ENCODE measurements around the gene NACC2.

The NACC2 gene

DNA sequence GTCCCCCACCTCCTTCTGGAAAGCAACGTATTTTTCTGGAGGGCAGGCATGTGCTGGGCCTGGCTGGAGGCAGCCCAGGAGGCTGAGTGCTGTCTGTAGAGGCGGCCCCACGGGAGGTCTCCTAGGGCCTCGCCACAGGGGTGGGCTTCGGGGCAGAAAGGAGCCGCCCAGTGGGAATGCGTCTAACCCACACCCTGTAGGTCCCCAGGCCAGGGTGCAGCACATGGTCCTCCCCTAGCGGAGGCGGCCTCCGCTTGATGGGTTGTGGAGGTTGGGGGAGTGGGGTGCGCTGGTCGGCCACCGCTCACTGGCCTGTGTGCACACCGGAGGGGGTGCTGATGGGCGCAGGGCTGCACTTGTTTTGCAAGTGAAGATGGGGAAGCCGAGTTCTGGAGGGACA is 85.6 kb downstream of the NACC2 start:
- Histone ChIP-seq H3K9ac (no peak overlapping the region), H3K27ac (no peak overlapping the region), H4K20me1 (ENCODE audit: insufficient read depth) (no peaks in the 10 kb centered on the region), H3K4me3 (IDR thresholded peaks at IDR 0.05; ENCODE audit: insufficient read depth, low read depth, low read length) (no peak overlapping the region), H3K4me2 (no peak overlapping the region), H3K4me1 (ENCODE audit: low read depth, poor library complexity, severe bottlenecking) (peaks cover 9% of the 10 kb centered on the region), H3K36me3 (ENCODE audit: insufficient read depth) (no peaks in the 10 kb centered on the region), H3K27me3 (ENCODE audit: insufficient read depth, low read depth) (peaks cover 88% of the 10 kb centered on the region), H2AFZ (ENCODE audit: low read depth) (no peak overlapping the region), H3K79me2 (ENCODE audit: insufficient read depth, low read depth) (no peaks in the 10 kb centered on the region)
- TF ChIP-seq, protein P1, sequence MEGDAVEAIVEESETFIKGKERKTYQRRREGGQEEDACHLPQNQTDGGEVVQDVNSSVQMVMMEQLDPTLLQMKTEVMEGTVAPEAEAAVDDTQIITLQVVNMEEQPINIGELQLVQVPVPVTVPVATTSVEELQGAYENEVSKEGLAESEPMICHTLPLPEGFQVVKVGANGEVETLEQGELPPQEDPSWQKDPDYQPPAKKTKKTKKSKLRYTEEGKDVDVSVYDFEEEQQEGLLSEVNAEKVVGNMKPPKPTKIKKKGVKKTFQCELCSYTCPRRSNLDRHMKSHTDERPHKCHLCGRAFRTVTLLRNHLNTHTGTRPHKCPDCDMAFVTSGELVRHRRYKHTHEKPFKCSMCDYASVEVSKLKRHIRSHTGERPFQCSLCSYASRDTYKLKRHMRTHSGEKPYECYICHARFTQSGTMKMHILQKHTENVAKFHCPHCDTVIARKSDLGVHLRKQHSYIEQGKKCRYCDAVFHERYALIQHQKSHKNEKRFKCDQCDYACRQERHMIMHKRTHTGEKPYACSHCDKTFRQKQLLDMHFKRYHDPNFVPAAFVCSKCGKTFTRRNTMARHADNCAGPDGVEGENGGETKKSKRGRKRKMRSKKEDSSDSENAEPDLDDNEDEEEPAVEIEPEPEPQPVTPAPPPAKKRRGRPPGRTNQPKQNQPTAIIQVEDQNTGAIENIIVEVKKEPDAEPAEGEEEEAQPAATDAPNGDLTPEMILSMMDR (conservative IDR thresholded peaks at IDR 0.05; ENCODE audit: low read depth, low read length) = no peak

DNA sequence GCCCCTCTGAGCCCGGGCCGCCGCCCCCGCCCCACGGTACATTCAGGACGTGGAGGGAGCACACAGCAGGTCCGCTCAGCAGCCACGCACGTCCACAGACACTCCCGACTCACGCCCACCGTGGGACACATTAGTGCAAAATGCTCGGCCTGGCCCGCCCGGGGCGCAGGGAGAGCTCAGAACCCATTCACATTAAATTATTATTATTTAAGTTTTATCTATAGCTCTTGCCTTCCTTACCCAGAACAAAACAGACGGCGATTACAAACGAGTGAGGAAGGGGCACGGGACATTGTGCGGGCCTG is 86.4 kb downstream of the NACC2 start:
- H3K27me3 ChIP-seq (ENCODE audit: insufficient read depth, low read depth) = peaks cover 87% of the 10 kb centered on the region
- H3K36me3 ChIP-seq (ENCODE audit: insufficient read depth) = no peaks in the 10 kb centered on the region
- no peak overlapping the region for H3K27ac ChIP-seq
- H3K79me2 ChIP-seq (ENCODE audit: insufficient read depth, low read depth) = no peaks in the 10 kb centered on the region
- TF ChIP-seq, protein P1 (conservative IDR thresholded peaks at IDR 0.05; ENCODE audit: low read depth, low read length) = no peak
- H2AFZ ChIP-seq (ENCODE audit: low read depth) = no peak overlapping the region
- H3K4me2 ChIP-seq = no peak overlapping the region
- peaks cover 9% of the 10 kb centered on the region for H3K4me1 ChIP-seq (ENCODE audit: low read depth, poor library complexity, severe bottlenecking)
- H3K4me3 ChIP-seq (IDR thresholded peaks at IDR 0.05; ENCODE audit: insufficient read depth, low read depth, low read length) = no peak overlapping the region
- no peak overlapping the region for H3K9ac ChIP-seq
- no peaks in the 10 kb centered on the region for H4K20me1 ChIP-seq (ENCODE audit: insufficient read depth)

DNA sequence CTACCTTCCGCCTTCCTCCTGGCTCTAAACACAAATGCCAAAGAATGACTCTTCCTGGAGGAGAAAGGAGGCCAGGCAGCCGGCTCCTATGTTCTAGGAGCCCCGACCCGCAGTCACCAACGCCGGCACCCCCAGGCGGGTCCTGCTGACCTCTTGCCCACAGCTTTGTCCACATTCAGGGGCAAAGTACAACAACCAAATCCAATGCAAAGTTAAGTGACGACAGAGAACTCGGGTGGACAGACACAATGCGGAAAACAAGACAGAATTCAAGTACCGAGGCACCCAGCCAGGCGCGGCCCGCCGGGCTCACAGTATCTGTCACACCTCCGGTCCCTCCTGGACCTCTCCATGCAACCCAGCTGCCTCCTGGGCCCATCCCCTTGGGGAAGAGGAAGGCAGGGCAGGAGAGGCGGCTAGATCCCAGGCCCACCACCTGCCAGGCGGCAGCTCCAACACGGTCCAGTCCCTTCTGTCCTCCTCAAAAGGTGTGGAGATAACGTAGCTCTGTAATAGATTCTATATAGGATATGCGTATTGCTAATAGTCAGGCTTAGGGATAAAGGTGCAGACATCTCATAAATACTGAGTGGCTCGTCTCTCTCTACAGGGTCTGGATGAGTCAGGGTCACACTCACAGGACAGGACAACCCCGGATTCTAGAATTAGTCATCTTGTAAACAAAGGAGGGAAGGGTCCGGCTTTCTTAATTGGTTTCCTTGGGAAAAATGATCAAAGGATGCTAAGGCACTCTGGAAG is 87.0 kb downstream of the NACC2 start:
- H3K9ac ChIP-seq = no peak overlapping the region
- no peaks in the 10 kb centered on the region for H3K79me2 ChIP-seq (ENCODE audit: insufficient read depth, low read depth)
- H3K36me3 ChIP-seq (ENCODE audit: insufficient read depth) = no peaks in the 10 kb centered on the region
- no peak overlapping the region for H2AFZ ChIP-seq (ENCODE audit: low read depth)
- TF ChIP-seq, protein P1 (conservative IDR thresholded peaks at IDR 0.05; ENCODE audit: low read depth, low read length) = no peak
- peaks cover 89% of the 10 kb centered on the region for H3K27me3 ChIP-seq (ENCODE audit: insufficient read depth, low read depth)
- H3K4me3 ChIP-seq (IDR thresholded peaks at IDR 0.05; ENCODE audit: insufficient read depth, low read depth, low read length) = no peak overlapping the region
- peaks cover 9% of the 10 kb centered on the region for H3K4me1 ChIP-seq (ENCODE audit: low read depth, poor library complexity, severe bottlenecking)
- H4K20me1 ChIP-seq (ENCODE audit: insufficient read depth) = no peaks in the 10 kb centered on the region
- H3K27ac ChIP-seq = no peak overlapping the region
- no peak overlapping the region for H3K4me2 ChIP-seq

DNA sequence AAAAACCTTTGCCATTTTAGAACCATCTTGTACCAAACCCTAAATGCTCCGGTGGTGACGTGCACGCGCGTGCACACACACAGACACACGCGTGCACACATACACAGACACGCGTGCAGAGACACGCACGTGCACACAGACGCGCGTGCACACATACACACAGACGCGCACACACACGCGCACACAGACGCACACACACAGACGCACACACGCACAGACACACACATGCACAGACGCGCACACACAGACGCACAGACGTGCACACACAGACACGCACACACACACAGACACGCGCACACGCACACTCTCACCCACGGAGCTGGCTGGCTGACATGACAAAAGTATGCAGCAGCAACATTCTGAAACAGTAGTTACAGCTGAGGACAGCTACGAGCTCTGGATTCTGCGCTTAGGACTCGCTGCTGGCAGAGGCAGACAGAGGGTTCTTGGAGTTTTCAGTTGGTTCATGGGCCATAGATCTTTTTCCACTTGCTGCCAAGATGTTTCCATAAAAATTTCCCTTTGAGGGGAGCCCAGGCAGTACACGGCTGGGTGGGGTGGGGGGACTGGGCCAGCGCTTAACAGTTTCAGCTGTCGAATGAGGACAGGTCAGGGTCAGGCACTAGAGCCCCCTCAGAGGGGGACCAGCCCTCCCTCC is 87.7 kb downstream of the NACC2 start:
- no peaks in the 10 kb centered on the region for H4K20me1 ChIP-seq (ENCODE audit: insufficient read depth)
- no peak overlapping the region for H3K4me3 ChIP-seq (IDR thresholded peaks at IDR 0.05; ENCODE audit: insufficient read depth, low read depth, low read length)
- peaks cover 89% of the 10 kb centered on the region for H3K27me3 ChIP-seq (ENCODE audit: insufficient read depth, low read depth)
- peaks cover 3% of the 10 kb centered on the region for H3K4me1 ChIP-seq (ENCODE audit: low read depth, poor library complexity, severe bottlenecking)
- no peaks in the 10 kb centered on the region for H3K36me3 ChIP-seq (ENCODE audit: insufficient read depth)
- TF ChIP-seq, protein P1 (conservative IDR thresholded peaks at IDR 0.05; ENCODE audit: low read depth, low read length) = no peak
- no peak overlapping the region for H3K4me2 ChIP-seq
- no peak overlapping the region for H3K9ac ChIP-seq
- H2AFZ ChIP-seq (ENCODE audit: low read depth) = no peak overlapping the region
- no peaks in the 10 kb centered on the region for H3K79me2 ChIP-seq (ENCODE audit: insufficient read depth, low read depth)
- H3K27ac ChIP-seq = no peak overlapping the region

All from KMS-11 (cell line).